HCT116 (cell line): ENCODE measurements around the gene CDH23. TPM values are rescaled to one million over a fixed set of nuclear protein-coding genes. Genes with fewer than 3 reads are reported as not detected.

Experiments
- ATAC-seq: fragments of 200-7000 bp; cut with Tn5 transposase; 2 replicates; pipeline ENCODE4 v1.9.1; 2020; ENCODE audit warnings: mild to moderate bottlenecking, moderate library complexity
- BruUV-seq: library from RNA; stranded (reverse); fragments of 400-500 nt; replicated peaks from 2 replicates; lab custom pipeline; 2021; lab: Mats Ljungman, UMichigan
- CTCF ChIA-PET: fragments of 300-600 bp; sonication (Branson Sonifier 250); formaldehyde crosslinking; loops from one replicate; lab custom pipeline; 2021; ENCODE audit warnings: antibody characterized with exemption; lab: Charles Lee
- POLR2A ChIA-PET: fragments of 300-600, 350-600 bp; sonication (Branson Sonifier 250); formaldehyde crosslinking; loops from one replicate; lab custom pipeline; 2021; ENCODE audit warnings: antibody characterized with exemption; lab: Charles Lee
- RAD21 ChIA-PET, 2 experiments: fragments of 300-600 bp; sonication (Branson Sonifier 250); formaldehyde crosslinking; loops; one replicate each; lab custom pipeline; 2023; ENCODE audit warnings: low total read pairs in 2 of 2; ENCODE audit not compliant: uncharacterized antibody in 2 of 2, unreplicated experiment in 2 of 2, low non-redundant PET in 1 of 2; lab: Charles Lee
- DNase-seq: peaks from one replicate; pipeline ENCODE4 v3.0.0-alpha.2; 2010; ENCODE audit warnings: low read depth, low spot score
- H2AFZ ChIP-seq: fragments of 200-600 bp; shearing (Covaris generic), sonication (generic); 2 replicates; pipeline ENCODE4 v1.6.1; 2017; ENCODE audit warnings: low read depth, mixed run types, mixed read lengths, antibody characterized with exemption, low read length; ENCODE audit not compliant: poor library complexity, severe bottlenecking
- H3K27ac ChIP-seq: 2 replicates; pipeline ENCODE4 v1.5.1; 2012; ENCODE audit warnings: low read depth, low read length
- H3K27me3 ChIP-seq: fragments of 200-600 bp; sonication (generic); 2 replicates; pipeline ENCODE4 v1.6.1; 2016; ENCODE audit warnings: mixed run types, low read length, mixed read lengths; ENCODE audit not compliant: insufficient read depth
- H3K36me3 ChIP-seq, 2 experiments: fragments of 200-500 bp in 1 of 2; fragments of 200-600 bp in 1 of 2; sonication (Bioruptor generic) in 1 of 2; sonication (generic) in 1 of 2; 2 replicates each; pipeline versions ENCODE4 v1.5.1 to v1.6.1; 2014 to 2016; ENCODE audit warnings: low read length in 2 of 2, inconsistent platforms in 1 of 2, mixed read lengths in 1 of 2, mixed run types in 1 of 2; ENCODE audit not compliant: insufficient read depth in 2 of 2, control insufficient read depth in 1 of 2
- H3K4me1 ChIP-seq, 2 experiments: fragments of 200-600 bp in 1 of 2; sonication (generic) in 1 of 2; 2 replicates each; pipeline versions ENCODE4 v1.5.1 to v1.6.1; 2012 to 2017; ENCODE audit warnings: low read length in 2 of 2, inconsistent platforms in 1 of 2, mild to moderate bottlenecking in 1 of 2, mixed read lengths in 1 of 2, mixed run types in 1 of 2, moderate library complexity in 1 of 2; ENCODE audit not compliant: insufficient read depth in 2 of 2, control insufficient read depth in 1 of 2
- H3K4me2 ChIP-seq: fragments of 200-600 bp; sonication (generic); 2 replicates; pipeline ENCODE4 v1.6.1; 2017; ENCODE audit warnings: mixed run types, low read length, mixed read lengths
- H3K4me3 ChIP-seq, 2 experiments: fragments of 200-600 bp in 1 of 2; sonication (generic) in 1 of 2; replicated peaks in 1 of 2; 2 replicates each; pipeline ENCODE4 v1.5.1; 2011 to 2016; ENCODE audit warnings: low read length in 2 of 2, control low read depth in 1 of 2, low read depth in 1 of 2, mild to moderate bottlenecking in 1 of 2, mixed read lengths in 1 of 2, mixed run types in 1 of 2
- H3K79me2 ChIP-seq: fragments of 200-600 bp; sonication (generic); 2 replicates; pipeline ENCODE4 v1.6.1; 2017; ENCODE audit warnings: mild to moderate bottlenecking, mixed run types, low read length, moderate library complexity, mixed read lengths; ENCODE audit not compliant: insufficient read depth
- H3K9ac ChIP-seq: fragments of 200-600 bp; sonication (generic); 2 replicates; pipeline ENCODE4 v1.6.1; 2016; ENCODE audit warnings: low read length, mixed read lengths
- H3K9me2 ChIP-seq: fragments of 200-600 bp; sonication (generic), shearing (Covaris generic); 2 replicates; pipeline ENCODE4 v1.6.1; 2017; ENCODE audit warnings: mixed run types, mild to moderate bottlenecking, moderate library complexity; ENCODE audit not compliant: insufficient read depth
- H3K9me3 ChIP-seq, 2 experiments: fragments of 200-500 bp in 1 of 2; fragments of 200-600 bp in 1 of 2; sonication (Bioruptor generic) in 1 of 2; sonication (generic) in 1 of 2; 2 replicates each; pipeline ENCODE4 v1.6.1; 2014 to 2017; ENCODE audit warnings: low read length in 2 of 2, mixed read lengths in 2 of 2, inconsistent platforms in 1 of 2, low read depth in 1 of 2, mild to moderate bottlenecking in 1 of 2, mixed run types in 1 of 2, moderate library complexity in 1 of 2; ENCODE audit not compliant: control insufficient read depth in 1 of 2, insufficient read depth in 1 of 2
- H4K20me1 ChIP-seq: fragments of 200-600 bp; sonication (generic), shearing (Covaris generic); 2 replicates; pipeline ENCODE4 v1.6.1; 2017; ENCODE audit warnings: mixed run types, mild to moderate bottlenecking, moderate library complexity; ENCODE audit not compliant: insufficient read depth
- ELF1 ChIP-seq: IDR thresholded peaks from 2 replicates; pipeline ENCODE4 v1.6.1; 2012; ENCODE audit warnings: low read depth, borderline replicate concordance
- EZH2 ChIP-seq: fragments of 200-600 bp; sonication (generic); IDR thresholded peaks from 2 replicates; pipeline ENCODE4 v1.6.1; 2017; ENCODE audit warnings: antibody characterized with exemption, mixed run types
- EZH2phosphoT487 ChIP-seq: fragments of 200-600 bp; IDR thresholded peaks from 2 replicates; pipeline ENCODE4 v1.6.1; 2018; ENCODE audit warnings: antibody characterized with exemption, borderline replicate concordance
- FOSL1 ChIP-seq: IDR thresholded peaks from 2 replicates; pipeline ENCODE4 v1.6.1; 2012; ENCODE audit warnings: low read depth
- JUND ChIP-seq: IDR thresholded peaks from 2 replicates; pipeline ENCODE4 v1.6.1; 2012
- POLR2A ChIP-seq: IDR thresholded peaks from 2 replicates; pipeline ENCODE4 v1.7.0; 2011; ENCODE audit warnings: borderline replicate concordance; ENCODE audit not compliant: insufficient read depth, insufficient read length; ENCODE audit errors: extremely low read depth
- SIN3A ChIP-seq: IDR thresholded peaks from 2 replicates; pipeline ENCODE4 v1.6.1; 2012; ENCODE audit warnings: low read depth
- SRF ChIP-seq: IDR thresholded peaks from 2 replicates; pipeline ENCODE4 v1.6.1; 2012; ENCODE audit warnings: low read depth
- YY1 ChIP-seq: IDR thresholded peaks from 2 replicates; pipeline ENCODE4 v1.6.1; 2011; ENCODE audit warnings: low read length, low read depth, moderate library complexity, mild to moderate bottlenecking; ENCODE audit not compliant: insufficient replicate concordance; ENCODE audit errors: extremely low read depth
- ZFX ChIP-seq: fragments of 450-650 bp; IDR thresholded peaks from 2 replicates; pipeline ENCODE4 v1.6.1; 2017
- intact Hi-C: fragments of 100-400 bp; cut with micrococcal nuclease; formaldehyde crosslinking; loops from 2 replicates; pipeline ENCODE4 v1.10.0; 2022
- total RNA-seq: library from RNA; stranded (reverse); gene quantifications from one replicate; pipeline ENCODE4 v1.2.1, GENCODE V29; 2021; ENCODE audit not compliant: unreplicated experiment
- TF ChIP-seq, protein P1 (sequence below), 3 experiments: fragments of 200-600 bp in 1 of 3; sonication (generic) in 1 of 3; IDR thresholded peaks in 2 of 3; conservative IDR thresholded peaks in 1 of 3; 2 replicates each; pipeline ENCODE4 v1.5.1; 2012 to 2017; ENCODE audit warnings: low read depth in 2 of 3, low read length in 2 of 3, antibody characterized with exemption in 1 of 3, borderline replicate concordance in 1 of 3, control low read depth in 1 of 3, mild to moderate bottlenecking in 1 of 3, mixed read lengths in 1 of 3, mixed run types in 1 of 3, moderate library complexity in 1 of 3; ENCODE audit not compliant: insufficient read depth in 1 of 3
- TF ChIP-seq, protein P2 (sequence below): IDR thresholded peaks from 2 replicates; pipeline ENCODE4 v1.6.1; 2012

Gene CDH23
- total RNA-seq, 1 experiment from 2014 or later, result not detected

DNA sequence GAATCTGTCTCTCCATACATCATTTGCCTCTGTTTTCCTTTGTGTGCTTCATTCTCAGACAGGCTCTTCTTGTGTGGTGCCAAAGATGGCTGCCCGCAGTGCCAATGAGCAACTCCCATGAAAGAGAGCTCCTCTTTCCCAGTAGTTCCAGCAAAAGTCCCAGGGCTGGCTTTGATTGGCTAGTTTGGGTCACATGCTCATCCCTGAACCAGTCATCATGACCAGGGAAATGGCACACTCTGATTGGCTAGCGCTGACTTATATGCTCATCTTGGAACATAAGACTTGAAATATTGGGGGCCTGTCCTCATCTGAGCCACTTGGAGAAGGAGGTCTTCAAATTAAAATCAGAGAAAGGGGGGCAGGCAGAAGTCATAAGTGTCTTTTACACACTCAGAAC lies 112.7 kb downstream of the CDH23 start:
- H3K9ac ChIP-seq, result no peak overlapping the region
- no peaks in the 10 kb centered on the region for H3K27me3 ChIP-seq
- H3K79me2 ChIP-seq, result no peaks in the 10 kb centered on the region
- no peak for DNase-seq
- TF ChIP-seq, protein P1, sequence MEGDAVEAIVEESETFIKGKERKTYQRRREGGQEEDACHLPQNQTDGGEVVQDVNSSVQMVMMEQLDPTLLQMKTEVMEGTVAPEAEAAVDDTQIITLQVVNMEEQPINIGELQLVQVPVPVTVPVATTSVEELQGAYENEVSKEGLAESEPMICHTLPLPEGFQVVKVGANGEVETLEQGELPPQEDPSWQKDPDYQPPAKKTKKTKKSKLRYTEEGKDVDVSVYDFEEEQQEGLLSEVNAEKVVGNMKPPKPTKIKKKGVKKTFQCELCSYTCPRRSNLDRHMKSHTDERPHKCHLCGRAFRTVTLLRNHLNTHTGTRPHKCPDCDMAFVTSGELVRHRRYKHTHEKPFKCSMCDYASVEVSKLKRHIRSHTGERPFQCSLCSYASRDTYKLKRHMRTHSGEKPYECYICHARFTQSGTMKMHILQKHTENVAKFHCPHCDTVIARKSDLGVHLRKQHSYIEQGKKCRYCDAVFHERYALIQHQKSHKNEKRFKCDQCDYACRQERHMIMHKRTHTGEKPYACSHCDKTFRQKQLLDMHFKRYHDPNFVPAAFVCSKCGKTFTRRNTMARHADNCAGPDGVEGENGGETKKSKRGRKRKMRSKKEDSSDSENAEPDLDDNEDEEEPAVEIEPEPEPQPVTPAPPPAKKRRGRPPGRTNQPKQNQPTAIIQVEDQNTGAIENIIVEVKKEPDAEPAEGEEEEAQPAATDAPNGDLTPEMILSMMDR (IDR thresholded peaks at IDR 0.05 in 2 of 3, conservative IDR thresholded peaks at IDR 0.05 in 1 of 3; ENCODE audit: borderline replicate concordance in 1 of 3, insufficient read depth in 1 of 3, low read depth in 2 of 3, low read length in 2 of 3), result no peak
- TF ChIP-seq POLR2A, result no peak
- no peak for TF ChIP-seq SRF
- no peak for TF ChIP-seq FOSL1
- TF ChIP-seq, protein P2, sequence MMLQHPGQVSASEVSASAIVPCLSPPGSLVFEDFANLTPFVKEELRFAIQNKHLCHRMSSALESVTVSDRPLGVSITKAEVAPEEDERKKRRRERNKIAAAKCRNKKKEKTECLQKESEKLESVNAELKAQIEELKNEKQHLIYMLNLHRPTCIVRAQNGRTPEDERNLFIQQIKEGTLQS, result no peak
- no peak for TF ChIP-seq ELF1
- no peak for TF ChIP-seq EZH2phosphoT487
- TF ChIP-seq ZFX, result no peak
- TF ChIP-seq JUND, result no peak
- TF ChIP-seq EZH2, result no peak
- no peak for TF ChIP-seq SIN3A
- no peak for TF ChIP-seq YY1
- ATAC-seq, result no peak
- CTCF ChIA-PET, result interaction anchor here (1.0 kb wide), 1 partner anchor 60 kb away, joined by 3 read pairs; no protein-coding TSS in a partner anchor
- no peak overlapping the region for H3K27ac ChIP-seq
- RAD21 ChIA-PET, result no interaction called here
- H3K9me2 ChIP-seq, result no peaks in the 10 kb centered on the region
- H3K4me3 ChIP-seq, result no peak overlapping the region
- peaks cover 10 to 12% of the 10 kb centered on the region in 2 experiments for H3K4me1 ChIP-seq
- POLR2A ChIA-PET, result no interaction called here
- BruUV-seq, result no TSS peak
- no peaks in the 10 kb centered on the region for H3K36me3 ChIP-seq
- H3K9me3 ChIP-seq, result no peaks in the 10 kb centered on the region
- intact Hi-C loops, result no loop called here
- no peak overlapping the region for H2AFZ ChIP-seq
- no peak overlapping the region for H3K4me2 ChIP-seq
- no peaks in the 10 kb centered on the region for H4K20me1 ChIP-seq
